GM19035 (cell line): ENCODE measurements around the gene CC2D1A.

ENCODE experiments used
- ATAC-seq: cut with Tn5 transposase; IDR thresholded peaks from one replicate; pipeline ENCODE4 v1.9.1; 2021; ENCODE audit not compliant: unreplicated experiment

Gene CC2D1A

GRCh38 chr19:13876834-13877233 lies 29.2 kb upstream of the CC2D1A start, which contains the start of gene NANOS3:
NANOS3 (plus strand) TSS chr19:13877134; CDS start chr19:13877249, 115 bp downstream.
- ATAC-seq: no peak

GRCh38 chr19:13877303-13877702 lies 28.7 kb upstream of the CC2D1A start:
- no peak for ATAC-seq

- peak; percentile 91 for ATAC-seq
Measured at GRCh38 chr19:13880059-13881043, 25.6 kb upstream of the CC2D1A start.

- ATAC-seq: no peak
Measured at GRCh38 chr19:13881251-13881691, 24.7 kb upstream of the CC2D1A start.

GRCh38 chr19:13881692-13882418 lies 24.1 kb upstream of the CC2D1A start:
- no peak for ATAC-seq

DNA sequence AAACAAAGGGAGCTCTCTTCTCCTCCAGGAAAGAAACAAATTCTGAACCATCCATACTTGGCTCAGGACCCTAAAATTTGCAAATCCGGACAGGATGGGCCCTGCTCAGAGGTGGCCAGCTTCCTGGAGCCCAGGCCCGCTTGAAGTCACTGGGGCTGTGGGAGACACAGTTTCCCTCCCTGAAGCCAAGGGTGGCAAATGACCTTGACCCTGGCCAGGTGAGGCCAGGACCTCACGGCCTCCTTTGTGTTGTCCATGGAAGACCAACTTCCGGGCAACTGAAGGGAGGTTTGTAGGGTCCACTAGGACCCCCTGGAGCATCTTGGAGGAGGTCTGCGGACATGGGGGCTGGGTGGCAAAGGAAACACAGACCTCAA lies 23.6 kb upstream of the CC2D1A start:
- no peak for ATAC-seq

DNA sequence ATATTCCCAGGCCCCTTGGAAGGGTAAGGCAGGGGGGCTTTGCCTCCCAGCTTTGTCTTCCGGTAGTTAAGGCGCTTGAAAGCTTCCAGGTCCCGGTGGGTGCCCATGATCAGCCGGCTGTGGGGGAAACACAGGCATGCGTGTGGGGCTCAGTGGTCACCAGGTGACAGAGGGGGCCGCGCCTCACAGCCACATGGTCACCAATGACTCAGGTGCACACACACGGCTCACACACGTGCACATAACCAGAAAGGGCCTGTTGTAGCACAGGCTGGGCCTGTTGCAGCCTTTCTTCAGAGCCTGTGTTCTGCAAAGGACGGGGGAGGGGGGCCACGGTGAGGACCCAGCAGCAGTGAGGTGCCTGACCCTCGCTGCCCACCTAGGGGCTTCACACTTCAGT lies 23.2 kb upstream of the CC2D1A start:
- ATAC-seq: no peak

DNA sequence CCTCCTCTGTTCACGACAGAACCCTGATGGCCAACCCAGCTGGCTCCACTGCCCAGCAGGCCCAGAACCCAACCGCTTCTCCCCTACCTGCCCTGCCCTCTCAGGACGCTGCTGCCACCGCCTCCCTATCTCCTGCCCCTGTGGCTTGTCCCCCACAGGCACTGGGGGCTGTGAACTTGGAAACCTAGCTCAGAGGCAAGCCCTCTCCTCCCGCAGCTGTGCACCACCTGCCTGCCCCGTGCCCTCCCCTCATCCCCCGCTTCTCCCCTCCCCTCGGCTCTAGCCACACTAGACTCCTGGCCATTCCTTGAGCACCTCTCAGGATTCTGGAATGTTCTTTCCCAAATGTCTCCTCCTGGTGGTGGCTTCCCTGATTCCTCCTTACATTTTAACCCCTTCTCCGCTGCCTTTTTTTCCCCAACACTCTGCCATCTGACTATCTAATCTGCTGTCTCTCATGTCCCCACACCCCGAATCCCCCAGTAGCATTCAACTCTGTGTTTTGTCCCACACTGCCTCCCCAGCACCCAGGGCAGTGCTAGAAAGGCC lies 22.4 kb upstream of the CC2D1A start:
- no peak for ATAC-seq

GRCh38 chr19:13884726-13885591 lies 21.0 kb upstream of the CC2D1A start:
- ATAC-seq: no peak

DNA sequence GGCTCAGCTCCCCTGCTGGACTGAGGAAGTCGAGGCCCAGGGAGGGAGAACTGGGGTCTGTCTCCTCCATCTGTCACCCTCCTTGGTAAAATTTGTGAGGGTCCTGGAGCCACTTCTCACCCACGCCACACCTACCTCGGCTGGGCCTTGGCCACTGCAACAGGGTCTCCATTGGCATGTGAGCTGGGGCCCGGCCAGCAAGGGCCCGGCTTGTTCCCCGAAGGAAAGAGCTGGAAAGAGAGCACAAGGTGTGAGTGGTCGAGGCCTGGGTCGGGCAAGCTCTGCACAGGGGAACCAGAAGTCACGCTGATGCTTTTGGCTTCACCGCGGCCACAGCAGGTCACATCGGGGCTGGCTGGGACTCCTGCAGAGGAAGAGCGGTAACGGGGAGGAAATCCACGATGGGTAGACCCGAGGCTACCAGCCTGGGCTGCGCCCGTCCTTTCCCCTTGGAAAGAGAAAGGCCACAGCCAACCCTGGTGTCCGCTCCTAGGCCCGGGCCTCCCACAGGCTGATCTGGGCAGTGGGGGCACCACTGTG lies 20.1 kb upstream of the CC2D1A start:
- no peak for ATAC-seq

DNA sequence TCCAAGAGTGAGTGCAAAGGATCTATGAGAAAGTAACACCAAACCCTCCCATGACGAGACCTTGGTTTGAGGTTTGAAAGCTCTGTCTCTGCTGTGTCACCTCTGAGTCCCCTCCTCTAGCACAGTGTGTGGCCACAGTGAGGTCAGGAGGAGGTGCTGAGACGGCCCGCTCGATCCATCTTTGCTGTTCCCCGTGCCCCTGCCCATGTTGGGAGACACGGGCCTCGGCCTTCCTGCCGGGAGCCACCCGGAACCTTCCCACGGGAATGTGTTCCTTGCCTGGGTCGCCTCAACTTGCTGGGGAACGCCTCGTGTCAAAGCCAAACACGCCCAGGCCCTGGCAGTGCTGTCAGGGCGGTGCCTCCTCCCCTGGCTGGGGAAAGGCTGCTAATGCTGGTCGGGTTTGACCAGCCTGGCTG lies 19.0 kb upstream of the CC2D1A start:
- ATAC-seq: no peak

DNA sequence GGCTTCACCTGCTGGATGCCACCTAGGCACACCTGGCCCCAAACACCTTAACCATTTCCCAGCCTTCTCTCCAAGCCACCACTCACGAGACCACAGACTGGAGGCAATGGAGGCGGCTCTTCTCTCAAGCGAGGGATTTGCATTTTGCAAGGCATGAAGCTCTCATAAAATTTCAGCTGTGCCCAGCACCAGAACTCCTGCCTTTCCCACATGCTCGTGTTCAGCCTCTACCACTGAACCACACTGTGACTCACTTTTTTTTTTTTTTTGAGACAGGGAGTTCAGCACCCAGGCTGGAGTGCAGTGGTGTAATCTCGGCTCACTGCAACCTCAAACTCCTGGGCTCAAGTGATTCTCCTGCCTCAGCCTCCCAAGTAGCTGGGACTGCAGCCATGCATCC lies 18.5 kb upstream of the CC2D1A start:
- no peak for ATAC-seq

- ATAC-seq: no peak
Measured at GRCh38 chr19:13888281-13888680, 17.7 kb upstream of the CC2D1A start.

- no peak for ATAC-seq
Measured at GRCh38 chr19:13890136-13890535, 15.9 kb upstream of the CC2D1A start.

GRCh38 chr19:13892870-13893269 lies 13.1 kb upstream of the CC2D1A start:
- ATAC-seq: no peak

GRCh38 chr19:13894552-13894951 lies 11.4 kb upstream of the CC2D1A start:
- no peak for ATAC-seq

GRCh38 chr19:13896227-13896626 lies 9.8 kb upstream of the CC2D1A start:
- ATAC-seq: no peak

- ATAC-seq: no peak
Measured at GRCh38 chr19:13899393-13899792, 6.6 kb upstream of the CC2D1A start.

- ATAC-seq: no peak
Measured at GRCh38 chr19:13899912-13900584, 6.0 kb upstream of the CC2D1A start.
